GM18526 (cell line): ENCODE measurements around the gene NEDD4L.

Experiments used
- POLR2A ChIP-seq: IDR thresholded peaks from 3 replicates; pipeline ENCODE4 v1.6.1; 2011; ENCODE audit not compliant: insufficient read length; ENCODE audit errors: extremely low read depth

NEDD4L gene

GRCh38 chr18:58222432-58223125, 178.6 kb downstream of the NEDD4L start:
- TF ChIP-seq POLR2A: no peak

- TF ChIP-seq POLR2A: no peak
Observed at GRCh38 chr18:58223717-58224424, 179.8 kb downstream of the NEDD4L start.

- no peak for TF ChIP-seq POLR2A
Observed at GRCh38 chr18:58224425-58224750, 180.4 kb downstream of the NEDD4L start.

GRCh38 chr18:58225101-58225500, 181.1 kb downstream of the NEDD4L start:
- no peak for TF ChIP-seq POLR2A

- no peak for TF ChIP-seq POLR2A
Observed at GRCh38 chr18:58226429-58226828, 182.4 kb downstream of the NEDD4L start.

GRCh38 chr18:58227361-58227930, 183.4 kb downstream of the NEDD4L start:
- no peak for TF ChIP-seq POLR2A

DNA sequence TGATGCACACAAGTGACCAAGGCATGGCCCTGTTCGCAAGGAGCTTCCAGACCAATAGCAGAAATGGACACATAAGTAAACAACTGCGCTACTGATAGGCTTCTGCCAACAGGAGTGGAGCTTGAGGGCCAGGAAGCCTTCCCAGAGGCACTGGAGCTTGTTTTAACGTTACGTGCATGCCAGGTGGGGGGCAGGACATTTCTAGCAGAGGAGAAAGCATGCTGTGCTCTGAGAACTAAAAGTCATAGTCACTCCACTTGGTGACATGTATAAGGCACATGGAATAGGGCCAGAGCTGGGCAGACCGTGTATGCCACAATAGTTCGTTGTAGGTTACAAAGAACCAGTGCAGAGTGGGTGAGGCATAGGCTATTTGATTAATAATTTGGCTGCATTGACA, 184.2 kb downstream of the NEDD4L start:
- no peak for TF ChIP-seq POLR2A

GRCh38 chr18:58228762-58229161, 184.7 kb downstream of the NEDD4L start:
- no peak for TF ChIP-seq POLR2A

DNA sequence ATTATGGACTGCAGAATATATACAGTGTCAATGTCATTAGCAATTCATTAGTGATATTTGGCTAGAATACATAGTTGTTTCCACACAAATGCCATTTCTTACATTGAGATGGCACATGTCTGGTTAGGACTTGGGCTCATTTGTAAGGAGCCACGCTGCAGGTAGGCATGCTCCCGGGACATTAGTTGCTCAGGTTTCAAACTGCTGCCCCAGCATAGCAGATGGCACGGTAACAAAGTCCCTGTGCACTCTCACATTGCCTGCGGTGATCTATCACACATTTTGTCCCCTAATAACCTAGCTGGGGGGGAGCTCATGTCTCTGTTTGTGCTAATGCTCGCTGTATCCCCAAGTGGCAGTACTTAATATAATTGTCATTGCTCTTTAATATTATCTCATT, 185.1 kb downstream of the NEDD4L start:
- no peak for TF ChIP-seq POLR2A

DNA sequence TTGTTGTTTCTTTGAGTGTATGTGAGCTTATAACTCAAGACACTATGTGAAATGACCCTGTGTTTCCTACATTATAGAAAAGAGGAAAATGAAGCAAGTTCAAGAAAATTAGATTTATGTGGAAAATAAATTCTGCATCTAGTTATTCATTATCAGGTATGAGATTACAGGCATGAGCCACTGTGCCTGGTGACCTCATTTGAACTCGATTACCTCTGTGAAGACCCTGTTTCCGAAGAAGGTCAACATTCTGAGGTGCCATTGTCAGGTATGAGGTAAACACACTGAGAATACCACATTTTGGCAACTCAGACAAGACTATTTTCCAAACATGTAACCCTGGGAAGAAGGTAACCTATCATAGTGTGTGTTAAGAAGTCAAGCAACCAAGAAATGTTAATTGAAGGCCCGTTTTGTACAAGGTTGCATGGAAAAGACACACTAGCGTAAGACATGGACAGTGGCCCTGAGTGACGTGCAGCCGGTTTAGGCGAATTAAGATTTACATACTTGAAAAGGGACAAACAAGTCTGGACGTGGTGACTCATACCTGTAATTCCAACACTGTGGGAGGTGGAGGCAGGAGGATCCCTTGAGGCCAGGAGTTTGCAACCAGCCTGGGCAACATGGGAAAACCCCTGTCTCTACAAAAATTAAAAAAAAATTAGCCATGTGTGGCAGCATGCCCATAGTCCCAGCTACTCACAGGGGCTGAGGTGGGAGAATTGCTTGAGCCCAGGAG, 186.6 kb downstream of the NEDD4L start:
- TF ChIP-seq POLR2A: no peak

GRCh38 chr18:58231930-58232329, 187.9 kb downstream of the NEDD4L start:
- no peak for TF ChIP-seq POLR2A

GRCh38 chr18:58232668-58233067, 188.6 kb downstream of the NEDD4L start:
- no peak for TF ChIP-seq POLR2A

GRCh38 chr18:58234359-58234741, 190.3 kb downstream of the NEDD4L start:
- TF ChIP-seq POLR2A: no peak

DNA sequence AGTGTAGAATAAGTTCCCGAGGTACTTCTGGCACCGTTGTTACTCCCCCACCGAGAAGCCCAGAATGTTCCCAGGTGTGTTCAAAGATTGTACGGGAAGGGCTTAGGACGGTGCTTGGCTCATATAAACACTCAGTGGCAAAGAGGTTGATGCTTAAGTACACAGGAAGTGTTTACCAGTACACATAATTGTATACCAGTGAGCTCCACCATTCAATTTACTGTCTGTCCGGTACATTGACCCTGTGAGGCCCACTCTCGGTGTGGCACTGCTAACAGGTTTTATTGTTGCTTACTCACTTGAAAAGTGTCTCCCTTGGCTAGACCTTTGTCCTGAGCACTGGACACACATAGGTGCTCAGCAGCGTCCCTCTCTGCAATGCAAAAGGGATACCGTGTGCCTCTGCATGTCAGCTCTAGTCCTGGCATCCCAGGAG, 191.0 kb downstream of the NEDD4L start:
- no peak for TF ChIP-seq POLR2A

DNA sequence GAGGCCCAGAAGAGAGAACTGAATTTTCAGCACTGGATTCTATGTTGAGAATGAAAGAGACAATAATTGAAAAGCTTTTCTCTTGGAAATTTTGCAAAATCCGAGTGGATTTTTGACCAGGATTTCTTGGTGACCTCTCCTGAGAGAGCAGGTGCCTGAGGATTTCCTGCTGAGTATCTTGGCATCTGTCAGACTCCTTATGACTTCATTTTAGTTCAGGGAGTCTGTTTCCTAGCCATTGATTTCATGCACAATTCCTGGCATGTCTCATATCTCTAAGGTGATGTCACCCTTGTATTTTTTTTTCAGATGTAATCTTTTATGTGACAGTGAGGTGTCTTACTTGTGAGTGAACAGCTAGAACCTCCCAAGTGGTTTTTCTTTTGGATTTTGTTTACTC, 195.9 kb downstream of the NEDD4L start:
- TF ChIP-seq POLR2A: no peak
